GM19099 (cell line): ENCODE results near the gene HIP1.

Experiments used
- POLR2A ChIP-seq: IDR thresholded peaks from 3 replicates; pipeline ENCODE4 v1.6.1; 2011; ENCODE audit warnings: low read depth; ENCODE audit not compliant: insufficient read length; ENCODE audit errors: extremely low read depth

HIP1 gene

GRCh38 chr7:75738604-75738974, at the start of gene HIP1:
HIP1 (minus strand) TSS chr7:75738941; CDS start chr7:75738920, 21 bp downstream.
- TF ChIP-seq POLR2A: no peak

GRCh38 chr7:75776295-75776971, 37.7 kb upstream of the HIP1 start:
- no peak for TF ChIP-seq POLR2A

- TF ChIP-seq POLR2A: no peak
Measured at GRCh38 chr7:75772081-75773077, 33.6 kb upstream of the HIP1 start, which contains the start of gene CCL26. CCL26 (minus strand) TSS chr7:75772211; CDS start chr7:75772176, 35 bp downstream.

GRCh38 chr7:75771224-75771623, 32.5 kb upstream of the HIP1 start:
- TF ChIP-seq POLR2A: no peak

- no peak for TF ChIP-seq POLR2A
Measured at GRCh38 chr7:75762350-75762917, 23.7 kb upstream of the HIP1 start.

GRCh38 chr7:75758491-75758890, 19.8 kb upstream of the HIP1 start:
- TF ChIP-seq POLR2A: no peak

- TF ChIP-seq POLR2A: no peak
Measured at GRCh38 chr7:75757860-75758259, 19.1 kb upstream of the HIP1 start.

GRCh38 chr7:75756991-75757676, 18.4 kb upstream of the HIP1 start:
- no peak for TF ChIP-seq POLR2A

GRCh38 chr7:75756206-75756990, 17.7 kb upstream of the HIP1 start:
- TF ChIP-seq POLR2A: no peak

GRCh38 chr7:75743455-75743859, 4.7 kb upstream of the HIP1 start:
- no peak for TF ChIP-seq POLR2A

- no peak for TF ChIP-seq POLR2A
Measured at GRCh38 chr7:75740846-75741497, 2.2 kb upstream of the HIP1 start.

- TF ChIP-seq POLR2A: no peak
Measured at GRCh38 chr7:75739796-75740672, 1.3 kb upstream of the HIP1 start.

- TF ChIP-seq POLR2A: peak; percentile 55
Measured at GRCh38 chr7:75738975-75739795, 444 bp upstream of the HIP1 start.
